GM23338 (cell line): ENCODE measurements around the gene SFXN5. TPM values are rescaled to one million over a fixed set of nuclear protein-coding genes. Genes with fewer than 3 reads are reported as not detected.

Experiments
- ATAC-seq: fragments of 200-7000 bp; cut with Tn5 transposase; 3 replicates; pipeline ENCODE4 v1.9.1; 2020
- DNase-seq: peaks from one replicate; pipeline ENCODE4 v3.0.0-alpha.2; 2015; ENCODE audit warnings: low spot score
- H2AFZ ChIP-seq: fragments of 200-600 bp; sonication (generic); 2 replicates; pipeline ENCODE4 v1.8.0; 2016; ENCODE audit warnings: antibody characterized with exemption, mild to moderate bottlenecking, moderate library complexity
- H3F3A ChIP-seq: fragments of 200-600 bp; sonication (generic); replicated peaks from 2 replicates; pipeline ENCODE4 v1.8.0; 2017; ENCODE audit warnings: antibody characterized with exemption, mixed run types, low read depth
- H3K27ac ChIP-seq: fragments of 200-600 bp; sonication (generic); 2 replicates; pipeline ENCODE4 v1.6.1; 2016; ENCODE audit warnings: low read depth
- H3K27me3 ChIP-seq: fragments of 200-600 bp; sonication (generic); 2 replicates; pipeline ENCODE4 v1.8.0; 2016; ENCODE audit warnings: mild to moderate bottlenecking, mixed run types, moderate library complexity; ENCODE audit not compliant: insufficient read depth
- H3K36me3 ChIP-seq: fragments of 200-600 bp; sonication (generic); 2 replicates; pipeline ENCODE4 v1.8.0; 2016; ENCODE audit warnings: mild to moderate bottlenecking; ENCODE audit not compliant: insufficient read depth
- H3K4me1 ChIP-seq: fragments of 200-600 bp; sonication (generic); 2 replicates; pipeline ENCODE4 v1.8.0; 2016; ENCODE audit warnings: mild to moderate bottlenecking, moderate library complexity; ENCODE audit not compliant: insufficient read depth
- H3K4me2 ChIP-seq: fragments of 200-600 bp; sonication (generic); 2 replicates; pipeline ENCODE4 v1.7.1; 2017; ENCODE audit warnings: mixed run types
- H3K4me3 ChIP-seq: fragments of 200-600 bp; sonication (generic); 2 replicates; pipeline ENCODE4 v1.6.1; 2016; ENCODE audit warnings: mixed run types
- H3K79me2 ChIP-seq: fragments of 200-600 bp; sonication (generic); replicated peaks from 2 replicates; pipeline ENCODE4 v1.8.0; 2017; ENCODE audit warnings: mild to moderate bottlenecking; ENCODE audit not compliant: insufficient read depth
- H3K9me2 ChIP-seq: fragments of 200-600 bp; sonication (generic); 2 replicates; pipeline ENCODE4 v1.8.0; 2017; ENCODE audit not compliant: insufficient read depth
- H4K20me1 ChIP-seq: fragments of 200-600 bp; sonication (generic); replicated peaks from 2 replicates; pipeline ENCODE4 v1.8.0; 2017; ENCODE audit warnings: mild to moderate bottlenecking; ENCODE audit not compliant: insufficient read depth
- H3K27ac Mint-ChIP-seq: 2 replicates; pipeline ENCODE4 v1.8.0; 2020; ENCODE audit warnings: inconsistent platforms, mild to moderate bottlenecking, moderate library complexity, mixed read lengths
- H3K27me3 Mint-ChIP-seq: 3 replicates; pipeline ENCODE4 v1.8.0; 2022; ENCODE audit warnings: low read depth, mild to moderate bottlenecking, moderate library complexity, mixed read lengths, inconsistent platforms; ENCODE audit not compliant: insufficient read depth, poor library complexity
- H3K36me3 Mint-ChIP-seq: 3 replicates; pipeline ENCODE4 v1.8.0; 2021; ENCODE audit warnings: low read depth, mild to moderate bottlenecking, inconsistent platforms, moderate library complexity, mixed read lengths
- H3K4me1 Mint-ChIP-seq: 3 replicates; pipeline ENCODE4 v1.8.0; 2020; ENCODE audit warnings: mild to moderate bottlenecking, inconsistent platforms, mixed read lengths
- H3K4me3 Mint-ChIP-seq: 3 replicates; pipeline ENCODE4 v1.8.0; 2021; ENCODE audit warnings: moderate library complexity, mild to moderate bottlenecking, inconsistent platforms, mixed read lengths
- H3K9me3 Mint-ChIP-seq: 3 replicates; pipeline ENCODE4 v1.8.0; 2020; ENCODE audit warnings: moderate library complexity, mild to moderate bottlenecking, inconsistent platforms, mixed read lengths
- CTCF ChIP-seq, 2 experiments: fragments of 200-600 bp in 1 of 2; sonication (generic) in 1 of 2; conservative IDR thresholded peaks; 2 replicates each; pipeline versions ENCODE4 v1.5.1 to v1.6.1; 2016 to 2017; ENCODE audit warnings: antibody characterized with exemption in 2 of 2, low read depth in 2 of 2, mild to moderate bottlenecking in 2 of 2, moderate library complexity in 1 of 2
- ETS1 ChIP-seq: IDR thresholded peaks from 2 replicates; pipeline ENCODE4 v1.6.1; 2016; ENCODE audit warnings: antibody characterized with exemption
- EZH2 ChIP-seq: fragments of 200-600 bp; sonication (generic); IDR thresholded peaks from one replicate; pipeline ENCODE4 v1.8.0; 2017; ENCODE audit warnings: antibody characterized with exemption, mild to moderate bottlenecking, low read depth; ENCODE audit not compliant: unreplicated experiment
- EZH2phosphoT487 ChIP-seq: fragments of 200-600 bp; sonication (generic); IDR thresholded peaks from one replicate; pipeline ENCODE4 v1.8.1; 2018; ENCODE audit warnings: antibody characterized with exemption; ENCODE audit not compliant: unreplicated experiment
- NANOG ChIP-seq: IDR thresholded peaks from 2 replicates; pipeline ENCODE4 v1.6.1; 2016; ENCODE audit warnings: antibody characterized with exemption, borderline replicate concordance
- POLR2AphosphoS5 ChIP-seq: IDR thresholded peaks from 2 replicates; pipeline ENCODE4 v1.6.1; 2016; ENCODE audit warnings: antibody characterized with exemption, low read depth
- REST ChIP-seq: IDR thresholded peaks from one replicate; pipeline ENCODE4 v1.6.1; 2018; ENCODE audit warnings: antibody characterized with exemption; ENCODE audit not compliant: unreplicated experiment
- STAT1 ChIP-seq: IDR thresholded peaks from one replicate; pipeline ENCODE4 v1.6.1; 2016; ENCODE audit warnings: antibody characterized with exemption; ENCODE audit not compliant: unreplicated experiment
- ZNF114 ChIP-seq: fragments of 250-450 bp; sonication (Bioruptor Pico); IDR thresholded peaks from 2 replicates; pipeline ENCODE4 v1.5.0; 2020; ENCODE audit warnings: mild to moderate bottlenecking, moderate library complexity
- ZNF331 ChIP-seq: fragments of 250-450 bp; sonication (Bioruptor Pico); IDR thresholded peaks from 2 replicates; pipeline ENCODE4 v1.5.0; 2020; ENCODE audit warnings: low read depth, mild to moderate bottlenecking, moderate library complexity
- ZNF462 ChIP-seq: fragments of 250-450 bp; sonication (Bioruptor Pico); IDR thresholded peaks from 2 replicates; pipeline ENCODE4 v1.5.0; 2020; ENCODE audit warnings: mild to moderate bottlenecking, moderate library complexity
- polyA plus RNA-seq: library from polyadenylated mRNA; unstranded; fragments of >200 nt; fragmentation: Nextera tagmentation; extraction: Ambion mirVana; gene quantifications from 2 replicates; pipeline ENCODE4 v1.2.1, GENCODE V29; 2016
- total RNA-seq: library from RNA; depleted of rRNA; stranded (reverse); fragments of >200 nt; shearing (Covaris generic); gene quantifications from 2 replicates; pipeline ENCODE4 v1.2.3, GENCODE V29; 2014

SFXN5 gene
- total and polyA plus RNA-seq, 2 experiments from 2014 or later: 23.6 to 25.8 TPM

GRCh38 chr2:72895759-72896281 is 175.7 kb downstream of the SFXN5 start (continued):
- no peak for TF ChIP-seq CTCF (conservative IDR thresholded peaks at IDR 0.05; ENCODE audit: low read depth in 2 of 2)
- TF ChIP-seq REST: no peak
- TF ChIP-seq ZNF114 (CRISPR knock-in tag): no peak
- TF ChIP-seq POLR2AphosphoS5: no peak
- TF ChIP-seq NANOG: no peak
- TF ChIP-seq EZH2: no peak
- TF ChIP-seq ETS1: no peak
- no peak for TF ChIP-seq ZNF331 (CRISPR knock-in tag)
- TF ChIP-seq STAT1: no peak

- H4K20me1 ChIP-seq: no peaks in the 10 kb centered on the region
- Mint-ChIP-seq H3K4me3 (no peak overlapping the region; the same call in 2 of the 3 replicates), H3K4me1 (peaks cover 24% of the 10 kb centered on the region), H3K27me3 (peaks cover 26% of the 10 kb centered on the region), H3K36me3 (no peaks in the 10 kb centered on the region), H3K27ac (no peak overlapping the region), H3K9me3 (no peaks in the 10 kb centered on the region)
- H3K79me2 ChIP-seq: no peaks in the 10 kb centered on the region
- peaks cover 50% of the 10 kb centered on the region for H3K27me3 ChIP-seq
- no peak for ATAC-seq
- H3K36me3 ChIP-seq: no peaks in the 10 kb centered on the region
- H3K27ac ChIP-seq: no peak overlapping the region
- H3K9me2 ChIP-seq: no peaks in the 10 kb centered on the region
- DNase-seq: no peak
- peaks cover 23% of the 10 kb centered on the region for H3K4me1 ChIP-seq
- peak overlapping the region; percentile 63; the same call in 1 of the 2 replicates for H2AFZ ChIP-seq
- no peaks in the 10 kb centered on the region for H3F3A ChIP-seq
- H3K4me3 ChIP-seq: no peak overlapping the region
- peak overlapping the region; percentile 65 for H3K4me2 ChIP-seq
- TF ChIP-seq EZH2phosphoT487 (no peak), ZNF462 (CRISPR knock-in tag) (no peak), STAT1 (no peak), ZNF331 (CRISPR knock-in tag) (no peak)
Observed at GRCh38 chr2:72895154-72895553, 176.4 kb downstream of the SFXN5 start.
